Esophagus muscularis mucosa (tissue), 4 donors: Measurements from ENCODE around the gene RAB6D.

Experiments
- EP300 ChIP-seq: sonication (generic); formaldehyde crosslinking; IDR thresholded peaks from one replicate; pipeline ENCODE4 v1.6.1; 2017; ENCODE audit warnings: antibody characterized with exemption
- POLR2A ChIP-seq: fragments of 450-650 bp; IDR thresholded peaks from one replicate; pipeline ENCODE4 v1.6.1; 2017; ENCODE audit warnings: antibody characterized with exemption, moderate library complexity, mild to moderate bottlenecking, low read depth
- POLR2AphosphoS5 ChIP-seq, 2 donors: sonication (generic); formaldehyde crosslinking; IDR thresholded peaks; one replicate each; pipeline ENCODE4 v1.6.1; 2017; ENCODE audit warnings: antibody characterized with exemption in 2 of 2
- TF ChIP-seq, protein P1 (sequence below), 3 experiments: fragments of 200-600 bp in 2 of 3; fragments of 450-650 bp in 1 of 3; sonication (generic) in 2 of 3; IDR thresholded peaks; one replicate each; pipeline ENCODE4 v1.5.1; 2017 to 2019; ENCODE audit warnings: antibody characterized with exemption in 3 of 3, mild to moderate bottlenecking in 2 of 3, moderate library complexity in 1 of 3

DNA sequence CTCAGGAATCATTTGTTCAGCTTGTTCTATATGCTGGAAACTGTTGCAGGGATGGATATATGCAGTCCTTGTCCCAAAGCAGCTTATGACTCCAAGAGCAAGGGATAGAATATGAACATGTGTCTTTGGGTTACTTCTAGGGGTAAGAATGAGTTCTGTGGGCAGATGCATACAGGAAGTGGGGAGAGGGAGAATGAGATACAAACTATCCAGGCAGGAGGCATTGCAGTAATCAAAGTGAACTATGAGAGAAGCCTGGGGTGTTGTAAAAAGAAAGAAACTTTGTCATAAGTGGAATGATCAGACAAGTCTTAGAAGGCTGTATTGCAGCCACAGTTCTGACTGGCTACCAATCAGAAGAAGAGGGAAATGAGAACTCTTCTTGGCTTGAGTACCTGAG lies 44.8 kb upstream of the RAB6D start:
- TF ChIP-seq, protein P1, sequence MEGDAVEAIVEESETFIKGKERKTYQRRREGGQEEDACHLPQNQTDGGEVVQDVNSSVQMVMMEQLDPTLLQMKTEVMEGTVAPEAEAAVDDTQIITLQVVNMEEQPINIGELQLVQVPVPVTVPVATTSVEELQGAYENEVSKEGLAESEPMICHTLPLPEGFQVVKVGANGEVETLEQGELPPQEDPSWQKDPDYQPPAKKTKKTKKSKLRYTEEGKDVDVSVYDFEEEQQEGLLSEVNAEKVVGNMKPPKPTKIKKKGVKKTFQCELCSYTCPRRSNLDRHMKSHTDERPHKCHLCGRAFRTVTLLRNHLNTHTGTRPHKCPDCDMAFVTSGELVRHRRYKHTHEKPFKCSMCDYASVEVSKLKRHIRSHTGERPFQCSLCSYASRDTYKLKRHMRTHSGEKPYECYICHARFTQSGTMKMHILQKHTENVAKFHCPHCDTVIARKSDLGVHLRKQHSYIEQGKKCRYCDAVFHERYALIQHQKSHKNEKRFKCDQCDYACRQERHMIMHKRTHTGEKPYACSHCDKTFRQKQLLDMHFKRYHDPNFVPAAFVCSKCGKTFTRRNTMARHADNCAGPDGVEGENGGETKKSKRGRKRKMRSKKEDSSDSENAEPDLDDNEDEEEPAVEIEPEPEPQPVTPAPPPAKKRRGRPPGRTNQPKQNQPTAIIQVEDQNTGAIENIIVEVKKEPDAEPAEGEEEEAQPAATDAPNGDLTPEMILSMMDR (IDR thresholded peaks at IDR 0.05): no peak
- TF ChIP-seq POLR2A: no peak
- no peak for TF ChIP-seq POLR2AphosphoS5 (IDR thresholded peaks at IDR 0.05)
- TF ChIP-seq EP300: no peak
